H9 (cell line): ENCODE data around the gene LIN9. TPM values are rescaled to one million over a fixed set of nuclear protein-coding genes. Genes with fewer than 3 reads are reported as not detected.

ENCODE experiments used
- DNase-seq: peaks from one replicate; pipeline ENCODE4 v3.0.0-alpha.2; 2017
- H2AFZ ChIP-seq: one replicate; pipeline ENCODE4 v1.6.1; 2013; ENCODE audit warnings: mild to moderate bottlenecking, low read length, control low read depth, moderate library complexity
- H2AK5ac ChIP-seq: 2 replicates; pipeline ENCODE4 v1.6.1; 2013; ENCODE audit warnings: low read length, control low read depth, mixed read lengths; ENCODE audit not compliant: insufficient read length
- H2BK120ac ChIP-seq: one replicate; pipeline ENCODE4 v1.6.1; 2013; ENCODE audit warnings: low read depth, mild to moderate bottlenecking, low read length, control low read depth, inconsistent platforms; ENCODE audit not compliant: poor library complexity, severe bottlenecking
- H2BK12ac ChIP-seq: 2 replicates; pipeline ENCODE4 v1.6.1; 2013; ENCODE audit warnings: low read length, control low read depth, mixed read lengths, low read depth; ENCODE audit not compliant: insufficient read length
- H2BK15ac ChIP-seq: 2 replicates; pipeline ENCODE4 v1.6.1; 2013; ENCODE audit warnings: low read depth, low read length, control low read depth
- H2BK20ac ChIP-seq: one replicate; pipeline ENCODE4 v1.6.1; 2013; ENCODE audit warnings: low read depth, mild to moderate bottlenecking, low read length, control low read depth, inconsistent platforms; ENCODE audit not compliant: poor library complexity, severe bottlenecking
- H2BK5ac ChIP-seq: 2 replicates; pipeline ENCODE4 v1.6.1; 2013; ENCODE audit warnings: low read length, control low read depth, mixed read lengths; ENCODE audit not compliant: insufficient read length
- H3K14ac ChIP-seq: 2 replicates; pipeline ENCODE4 v1.6.1; 2013; ENCODE audit warnings: low read length, control low read depth; ENCODE audit not compliant: insufficient read depth
- H3K18ac ChIP-seq: 2 replicates; pipeline ENCODE4 v1.6.1; 2013; ENCODE audit warnings: low read depth, mild to moderate bottlenecking, mixed read lengths, low read length, control low read depth; ENCODE audit not compliant: insufficient read length
- H3K23ac ChIP-seq: 2 replicates; pipeline ENCODE4 v1.6.1; 2013; ENCODE audit warnings: low read length, control low read depth, mixed read lengths, low read depth; ENCODE audit not compliant: insufficient read length
- H3K23me2 ChIP-seq: 2 replicates; pipeline ENCODE4 v1.6.1; 2013; ENCODE audit warnings: low read depth, mild to moderate bottlenecking, mixed read lengths, low read length, control low read depth; ENCODE audit not compliant: insufficient read length, poor library complexity, severe bottlenecking
- H3K27ac ChIP-seq: 2 replicates; pipeline ENCODE4 v1.5.1; 2013; ENCODE audit warnings: low read length, control low read depth, mixed read lengths, low read depth; ENCODE audit not compliant: insufficient read length
- H3K27me3 ChIP-seq: 2 replicates; pipeline ENCODE4 v1.6.1; 2013; ENCODE audit warnings: low read length, control low read depth, inconsistent platforms; ENCODE audit not compliant: insufficient read depth
- H3K4ac ChIP-seq: 2 replicates; pipeline ENCODE4 v1.6.1; 2013; ENCODE audit warnings: low read depth, mild to moderate bottlenecking, control low read depth, inconsistent platforms, low read length, moderate library complexity
- H3K4me1 ChIP-seq: 2 replicates; pipeline ENCODE4 v1.6.1; 2013; ENCODE audit warnings: low read length, control low read depth, inconsistent platforms; ENCODE audit not compliant: insufficient read depth
- H3K4me2 ChIP-seq: 2 replicates; pipeline ENCODE4 v1.6.1; 2013; ENCODE audit warnings: low read length, control low read depth, mixed read lengths; ENCODE audit not compliant: insufficient read length, insufficient read depth
- H3K56ac ChIP-seq: 2 replicates; pipeline ENCODE4 v1.6.1; 2013; ENCODE audit warnings: low read depth, mild to moderate bottlenecking, mixed read lengths, low read length, control low read depth; ENCODE audit not compliant: insufficient read length
- H3K79me1 ChIP-seq: 2 replicates; pipeline ENCODE4 v1.6.1; 2013; ENCODE audit warnings: low read depth, mild to moderate bottlenecking, moderate library complexity, low read length, control low read depth, inconsistent platforms; ENCODE audit not compliant: insufficient read depth, poor library complexity, severe bottlenecking
- H3K79me2 ChIP-seq: 2 replicates; pipeline ENCODE4 v1.6.1; 2013; ENCODE audit warnings: low read length, control low read depth, inconsistent platforms; ENCODE audit not compliant: insufficient read depth
- H3K9ac ChIP-seq: 2 replicates; pipeline ENCODE4 v1.6.1; 2013; ENCODE audit warnings: low read length, control low read depth, mixed read lengths; ENCODE audit not compliant: insufficient read length; ENCODE audit errors: extremely low read depth
- H3K9me3 ChIP-seq: one replicate; pipeline ENCODE4 v1.6.1; 2013; ENCODE audit warnings: low read depth, low read length, inconsistent platforms; ENCODE audit not compliant: control insufficient read depth
- H3T11ph ChIP-seq: one replicate; pipeline ENCODE4 v1.6.1; 2013; ENCODE audit warnings: mild to moderate bottlenecking, low read length, control low read depth, inconsistent platforms
- H4K20me1 ChIP-seq: one replicate; pipeline ENCODE4 v1.6.1; 2013; ENCODE audit not compliant: control insufficient read depth, insufficient read length, insufficient read depth
- H4K5ac ChIP-seq: 2 replicates; pipeline ENCODE4 v1.6.1; 2013; ENCODE audit warnings: low read depth, mild to moderate bottlenecking, mixed read lengths, low read length, control low read depth; ENCODE audit not compliant: insufficient read length
- H4K8ac ChIP-seq: replicated peaks from 2 replicates; pipeline ENCODE4 v1.6.1; 2013; ENCODE audit warnings: low read length, control low read depth, mixed read lengths, low read depth; ENCODE audit not compliant: insufficient read length
- H4K91ac ChIP-seq: 2 replicates; pipeline ENCODE4 v1.6.1; 2013; ENCODE audit warnings: low read depth, mild to moderate bottlenecking, moderate library complexity, mixed read lengths, low read length, control low read depth; ENCODE audit not compliant: insufficient read length
- H3K27ac Mint-ChIP-seq, 3 experiments: 2 replicates in 2 of 3; 3 replicates in 1 of 3; pipeline ENCODE4 v1.8.0; 2020 to 2021; ENCODE audit warnings: mixed read lengths in 3 of 3, mild to moderate bottlenecking in 1 of 3, moderate library complexity in 1 of 3
- H3K27me3 Mint-ChIP-seq: 2 replicates; pipeline ENCODE4 v1.8.0; 2021; ENCODE audit warnings: low read depth, mild to moderate bottlenecking, moderate library complexity, mixed read lengths
- H3K36me3 Mint-ChIP-seq, 3 experiments: 2 replicates in 2 of 3; 3 replicates in 1 of 3; pipeline ENCODE4 v1.8.0; 2020 to 2021; ENCODE audit warnings: low read depth in 3 of 3, mixed read lengths in 3 of 3; ENCODE audit not compliant: insufficient read depth in 1 of 3
- H3K4me1 Mint-ChIP-seq, 2 experiments: 2 replicates each; pipeline ENCODE4 v1.8.0; 2020; ENCODE audit warnings: mixed read lengths in 2 of 2
- H3K4me3 Mint-ChIP-seq, 2 experiments: 2 replicates in 1 of 2; 3 replicates in 1 of 2; pipeline ENCODE4 v1.8.0; 2020 to 2021; ENCODE audit warnings: mild to moderate bottlenecking in 2 of 2, mixed read lengths in 2 of 2, moderate library complexity in 1 of 2
- H3K9me3 Mint-ChIP-seq, 2 experiments: 2 replicates in 1 of 2; 3 replicates in 1 of 2; pipeline ENCODE4 v1.8.0; 2020; ENCODE audit warnings: mild to moderate bottlenecking in 2 of 2, mixed read lengths in 2 of 2, moderate library complexity in 1 of 2
- WGBS: extraction: QIAGEN DNeasy Blood & Tissue Kit; methylation state at CpG from one replicate; pipeline ENCODE4 v1.1.7; 2013; ENCODE audit warnings: missing lambda C conversion rate, low lambda C conversion rate, mixed read lengths; ENCODE audit not compliant: insufficient read length; ENCODE audit errors: extremely low coverage; 5-methylcytosine and 5-hydroxymethylcytosine counted together
- total RNA-seq: library from RNA; stranded (reverse); gene quantifications from 2 replicates; pipeline ENCODE4 v1.2.1, GENCODE V29; 2021
- TF ChIP-seq, protein P1 (sequence below): fragments of 200-600 bp; sonication (generic); conservative IDR thresholded peaks from 3 replicates; pipeline ENCODE4 v1.8.0; 2021; ENCODE audit warnings: antibody characterized with exemption, mild to moderate bottlenecking

The LIN9 gene
- total RNA-seq, 1 experiment from 2014 or later = 9.5 TPM

DNA sequence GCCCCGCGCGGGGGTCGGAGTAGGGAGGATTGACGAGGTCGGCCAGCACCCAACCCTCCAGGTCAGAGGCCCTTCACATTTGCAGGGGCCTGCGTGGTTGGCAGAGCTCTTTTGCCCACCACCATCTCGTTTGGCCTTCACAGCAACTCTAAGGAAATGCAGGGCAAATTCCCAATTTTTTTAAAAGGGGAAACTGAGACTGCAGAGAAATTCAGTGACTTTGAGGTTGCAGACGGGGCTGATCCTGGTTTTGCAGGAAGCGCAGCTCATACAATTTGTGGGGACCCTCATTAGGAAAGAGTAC, 122.0 kb downstream of the LIN9 start:
- TF ChIP-seq, protein P1, sequence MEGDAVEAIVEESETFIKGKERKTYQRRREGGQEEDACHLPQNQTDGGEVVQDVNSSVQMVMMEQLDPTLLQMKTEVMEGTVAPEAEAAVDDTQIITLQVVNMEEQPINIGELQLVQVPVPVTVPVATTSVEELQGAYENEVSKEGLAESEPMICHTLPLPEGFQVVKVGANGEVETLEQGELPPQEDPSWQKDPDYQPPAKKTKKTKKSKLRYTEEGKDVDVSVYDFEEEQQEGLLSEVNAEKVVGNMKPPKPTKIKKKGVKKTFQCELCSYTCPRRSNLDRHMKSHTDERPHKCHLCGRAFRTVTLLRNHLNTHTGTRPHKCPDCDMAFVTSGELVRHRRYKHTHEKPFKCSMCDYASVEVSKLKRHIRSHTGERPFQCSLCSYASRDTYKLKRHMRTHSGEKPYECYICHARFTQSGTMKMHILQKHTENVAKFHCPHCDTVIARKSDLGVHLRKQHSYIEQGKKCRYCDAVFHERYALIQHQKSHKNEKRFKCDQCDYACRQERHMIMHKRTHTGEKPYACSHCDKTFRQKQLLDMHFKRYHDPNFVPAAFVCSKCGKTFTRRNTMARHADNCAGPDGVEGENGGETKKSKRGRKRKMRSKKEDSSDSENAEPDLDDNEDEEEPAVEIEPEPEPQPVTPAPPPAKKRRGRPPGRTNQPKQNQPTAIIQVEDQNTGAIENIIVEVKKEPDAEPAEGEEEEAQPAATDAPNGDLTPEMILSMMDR = no peak
- H3K9ac ChIP-seq = no peak overlapping the region
- peaks cover 11% of the 10 kb centered on the region; the same call in 1 of the 2 replicates for H3K79me2 ChIP-seq
- H2BK120ac ChIP-seq = no peak overlapping the region
- no CpG with 5 or more reads among the region's 10 CpGs for WGBS
- H3K56ac ChIP-seq = no peak overlapping the region
- no peak overlapping the region for H2BK12ac ChIP-seq
- no peak overlapping the region for H2BK15ac ChIP-seq
- Mint-ChIP-seq H3K4me1 (peaks cover 22 to 23% of the 10 kb centered on the region in 2 experiments), H3K36me3 (peaks cover 0 to 12% (median 8%) of the 10 kb centered on the region in 3 experiments; a peak in 4 of 7 replicates), H3K9me3 (no peaks in the 10 kb centered on the region), H3K27ac (peak overlapping the region in 1 of 3 experiments; percentile 83; a peak in 3 of 7 replicates), H3K4me3 (peak overlapping the region; percentile 91 to 95), H3K27me3 (no peaks in the 10 kb centered on the region)
- H3K27me3 ChIP-seq = no peaks in the 10 kb centered on the region
- H3K23ac ChIP-seq = no peak overlapping the region
- no peak overlapping the region for H2BK5ac ChIP-seq
- H3K27ac ChIP-seq = no peak overlapping the region
- no peak overlapping the region for H3T11ph ChIP-seq
- H3K9me3 ChIP-seq = no peaks in the 10 kb centered on the region
- no peak overlapping the region for H3K18ac ChIP-seq
- peaks cover 8% of the 10 kb centered on the region for H3K79me1 ChIP-seq
- H2AK5ac ChIP-seq = no peak overlapping the region
- no peak overlapping the region for H4K8ac ChIP-seq
- H4K20me1 ChIP-seq = no peaks in the 10 kb centered on the region
- no peak overlapping the region for H2BK20ac ChIP-seq
- no peak overlapping the region for H4K91ac ChIP-seq
- peak overlapping the region; percentile 72 for H3K4me2 ChIP-seq
- H4K5ac ChIP-seq = no peak overlapping the region
- no peak overlapping the region for H3K14ac ChIP-seq
- no peak overlapping the region for H2AFZ ChIP-seq
- peaks cover 6% of the 10 kb centered on the region for H3K23me2 ChIP-seq
- H3K4me1 ChIP-seq = no peaks in the 10 kb centered on the region; the same call in 1 of the 2 replicates
- DNase-seq = no peak
- H3K4ac ChIP-seq = no peak overlapping the region
